NCI-H2171 (cell line): ENCODE data around the gene CLEC20A.

ENCODE experiments used
- DNase-seq: peaks from one replicate; lab custom pipeline; 2025; lab: John Stamatoyannopoulos, UW

CLEC20A gene

GRCh38 chr1:178472531-178472930 lies 24.2 kb downstream of the CLEC20A start:
- no peak for DNase-seq

DNA sequence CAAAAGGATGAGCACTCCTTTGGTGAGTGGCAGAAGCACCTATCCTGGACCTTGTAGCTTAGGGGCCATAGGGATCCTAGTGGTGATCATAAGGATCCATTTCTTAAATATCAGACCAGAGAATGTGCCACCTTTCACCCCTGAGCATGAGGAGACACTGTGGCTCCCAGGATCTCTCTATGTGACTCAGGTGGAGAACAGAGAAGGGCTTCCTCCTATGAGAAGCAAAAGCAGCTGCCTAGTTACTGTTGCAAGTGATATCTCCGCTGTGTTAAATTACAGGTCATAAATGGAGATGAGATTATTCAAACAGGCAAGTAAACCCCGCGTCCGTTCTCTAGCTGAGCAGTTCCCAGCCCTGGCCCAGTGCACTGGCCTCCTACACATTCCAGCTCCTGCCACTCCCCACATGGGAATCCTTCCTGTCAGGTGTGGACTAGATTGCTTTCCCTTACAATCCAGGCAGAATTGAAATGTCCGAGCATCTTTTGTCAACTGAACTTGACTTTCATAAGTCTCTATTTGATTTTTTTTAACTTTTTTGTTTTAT lies 26.3 kb downstream of the CLEC20A start:
- DNase-seq: no peak

GRCh38 chr1:178467837-178468236 lies 28.9 kb downstream of the CLEC20A start:
- DNase-seq: no peak

GRCh38 chr1:178465011-178465410 lies 31.8 kb downstream of the CLEC20A start:
- no peak for DNase-seq

DNA sequence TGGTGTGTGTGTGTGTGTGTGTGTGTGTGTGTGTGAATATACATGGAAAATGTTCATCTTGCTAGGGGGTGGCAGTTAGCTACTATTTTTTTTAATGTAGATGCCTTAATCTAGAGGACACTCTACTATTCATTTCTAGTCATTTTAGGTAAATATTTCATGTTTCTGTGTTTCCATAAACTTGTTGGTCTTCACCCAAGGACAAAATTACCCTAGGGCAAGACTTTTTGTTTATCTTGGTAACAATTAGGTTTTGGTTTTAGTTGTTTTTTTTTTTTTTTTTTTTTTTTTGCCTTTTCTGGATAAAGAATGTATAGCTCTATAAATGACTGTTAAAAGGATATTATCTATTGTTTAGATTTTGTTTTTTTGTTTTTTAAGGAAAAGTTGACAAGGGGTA lies 32.2 kb downstream of the CLEC20A start:
- no peak for DNase-seq

DNA sequence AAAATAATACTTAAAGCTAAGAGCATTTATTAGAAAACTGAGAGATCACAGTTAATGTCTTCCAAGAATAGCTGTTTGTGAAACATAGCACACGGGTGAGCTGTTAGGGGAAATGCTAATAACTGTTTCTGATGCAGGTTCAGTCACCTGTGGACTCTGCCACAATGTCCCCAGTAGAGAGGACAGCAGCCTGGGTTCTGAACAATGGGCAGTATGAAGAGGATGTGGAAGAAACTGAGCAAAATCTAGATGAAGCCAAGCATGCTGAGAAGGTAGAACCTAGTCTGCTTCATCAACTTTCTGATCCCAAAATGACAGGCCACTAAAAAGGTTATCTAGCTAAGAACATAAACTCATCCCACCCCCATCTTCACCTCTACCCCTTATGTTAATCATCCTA lies 32.6 kb downstream of the CLEC20A start:
- no peak for DNase-seq

- no peak for DNase-seq
These were observed 35.1 kb downstream of the CLEC20A start for GRCh38 chr1:178461701-178462100.

- no peak for DNase-seq
These were observed 35.7 kb downstream of the CLEC20A start for GRCh38 chr1:178461104-178461503.

- DNase-seq: no peak
These were observed 38.6 kb downstream of the CLEC20A start for GRCh38 chr1:178458203-178458602.

DNA sequence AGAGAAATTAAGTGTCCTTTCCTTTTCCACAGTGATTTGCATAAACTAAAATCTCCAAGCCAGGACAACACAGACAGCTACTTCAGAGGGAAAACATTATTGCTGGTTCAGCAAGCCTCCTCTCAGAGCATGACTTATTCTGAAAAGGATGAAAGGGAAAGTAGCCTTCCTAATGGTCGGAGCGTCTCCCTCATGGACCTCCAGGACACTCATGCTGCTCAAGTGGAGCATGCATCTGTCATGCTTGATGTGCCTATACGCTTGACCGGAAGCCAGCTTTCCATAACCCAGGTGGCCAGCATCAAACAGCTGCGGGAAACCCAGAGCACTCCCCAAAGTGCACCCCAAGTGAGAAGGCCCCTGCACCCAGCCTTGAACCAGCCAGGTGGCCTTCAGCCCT lies 39.1 kb downstream of the CLEC20A start:
- no peak for DNase-seq

DNA sequence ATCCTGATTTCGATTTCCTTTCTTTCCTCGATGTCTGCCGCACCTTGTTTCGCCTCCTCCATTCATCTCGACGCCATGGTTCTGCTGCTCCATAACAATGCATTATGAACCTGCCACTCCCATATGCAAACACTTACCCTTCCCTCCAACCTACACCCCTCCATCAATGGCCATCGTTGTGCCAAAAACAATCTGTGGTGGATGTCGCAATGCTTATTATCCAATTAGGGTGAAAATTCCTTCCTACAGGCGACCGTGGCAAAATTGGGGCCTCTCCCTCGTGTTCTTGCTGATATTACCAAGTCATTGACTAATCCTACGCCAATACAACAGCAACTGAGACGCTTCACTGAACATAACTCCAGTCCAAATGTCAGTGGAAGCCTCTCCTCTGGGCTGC lies 40.3 kb downstream of the CLEC20A start:
- no peak for DNase-seq

- DNase-seq: no peak
These were observed 44.8 kb downstream of the CLEC20A start for GRCh38 chr1:178452013-178452412.

- DNase-seq: no peak
These were observed 45.2 kb downstream of the CLEC20A start for GRCh38 chr1:178451529-178451928.

DNA sequence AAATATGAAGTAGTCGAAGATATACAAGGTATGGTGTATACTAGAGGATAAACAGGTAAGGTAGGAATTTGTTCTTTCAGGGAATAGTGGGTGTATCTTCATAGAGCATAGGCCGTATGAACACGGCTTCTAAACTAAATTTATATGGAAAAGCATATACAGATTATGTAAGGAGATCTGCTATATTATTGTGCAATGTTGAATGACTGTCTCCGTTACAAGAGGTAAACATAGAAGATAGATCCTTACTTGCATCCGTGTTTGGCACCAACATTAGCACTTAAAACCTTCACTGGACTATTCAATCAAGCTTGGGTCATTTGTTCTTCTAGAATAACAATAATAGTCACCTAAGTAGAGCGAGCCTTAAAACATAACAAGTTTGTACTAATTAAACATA lies 45.9 kb downstream of the CLEC20A start:
- DNase-seq: no peak

GRCh38 chr1:178442925-178443324 lies 53.8 kb downstream of the CLEC20A start:
- DNase-seq: no peak

DNA sequence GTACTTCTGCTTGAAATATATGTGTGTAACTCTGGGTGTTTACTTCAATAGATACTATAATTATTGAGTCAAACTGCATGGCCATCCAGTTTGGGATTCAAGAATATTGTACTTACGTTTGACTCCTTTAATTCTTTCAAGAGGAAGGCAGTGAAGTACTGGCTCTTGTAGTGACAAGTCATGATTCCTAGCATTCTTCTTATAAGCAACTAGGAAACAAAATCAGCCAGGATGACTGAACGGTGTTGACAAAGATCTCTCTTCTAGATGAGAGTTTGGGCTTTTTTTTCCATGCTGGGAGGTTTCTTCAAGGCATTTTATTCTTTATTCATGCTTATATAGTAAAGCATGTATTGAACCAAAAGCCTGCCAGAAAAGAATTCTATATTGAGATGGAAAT lies 58.3 kb downstream of the CLEC20A start:
- no peak for DNase-seq

DNA sequence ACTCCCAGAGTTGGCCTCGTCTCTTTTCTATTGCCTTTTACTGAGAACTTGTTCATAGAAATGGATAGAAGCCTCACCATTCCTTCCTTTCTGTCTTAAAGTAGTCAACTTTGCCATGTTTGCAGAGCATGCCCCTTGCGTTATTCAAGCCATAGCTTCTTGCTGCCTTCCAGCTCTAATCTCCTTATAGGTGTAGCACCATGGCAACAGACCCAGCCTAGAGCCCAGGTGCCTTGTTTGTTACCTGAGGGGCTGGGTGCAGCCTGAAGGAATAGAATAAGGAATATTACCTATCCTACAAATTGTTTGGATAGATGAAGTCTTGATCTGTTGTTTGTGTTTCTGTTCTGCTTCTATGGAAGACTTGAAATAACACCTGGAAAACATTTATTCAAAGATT lies 59.9 kb downstream of the CLEC20A start:
- no peak for DNase-seq

DNA sequence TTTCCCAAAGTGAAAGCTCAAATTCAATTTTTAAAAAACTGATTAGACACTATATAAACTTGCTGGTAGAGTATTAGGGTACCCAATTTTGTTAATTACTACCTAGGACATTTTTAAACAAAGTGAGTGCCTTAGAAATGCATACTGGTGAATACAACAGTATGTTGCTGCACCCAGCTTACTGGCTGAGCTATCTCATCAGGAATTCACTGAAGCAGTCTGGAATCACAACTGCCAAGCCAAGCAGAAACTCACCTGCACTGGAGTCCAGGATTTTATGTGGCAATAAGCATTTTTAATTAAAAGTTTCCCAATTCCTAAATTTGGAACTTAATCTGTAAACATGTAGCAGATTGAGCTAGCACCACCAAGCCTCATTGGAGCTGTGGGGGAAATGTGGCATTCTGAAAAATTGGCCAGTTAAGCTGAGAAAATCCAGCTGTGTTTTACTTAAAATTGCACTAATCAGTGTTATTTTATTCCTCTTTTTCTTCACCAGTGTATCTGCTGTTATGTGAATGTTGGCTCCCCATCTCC lies 61.8 kb downstream of the CLEC20A start:
- no peak for DNase-seq

- no peak for DNase-seq
These were observed 62.4 kb downstream of the CLEC20A start for GRCh38 chr1:178434360-178434759.
